Measurements from ENCODE around the gene LRRTM4.

- TF ChIP-seq CTCF (conservative IDR thresholded peaks at IDR 0.05 in 1 of 2, IDR thresholded peaks at IDR 0.05 in 1 of 2; ENCODE audit: low read depth in 1 of 2, low read length in 2 of 2) (no peak), EZH2 (IDR thresholded peaks at IDR 0.05; ENCODE audit: low read length, missing control alignments) (no peak)
These were observed 123.1 kb downstream of the LRRTM4 start for GRCh38 chr2:77398970-77399600.
